ENCODE results near the gene CNOT6L.

DNA sequence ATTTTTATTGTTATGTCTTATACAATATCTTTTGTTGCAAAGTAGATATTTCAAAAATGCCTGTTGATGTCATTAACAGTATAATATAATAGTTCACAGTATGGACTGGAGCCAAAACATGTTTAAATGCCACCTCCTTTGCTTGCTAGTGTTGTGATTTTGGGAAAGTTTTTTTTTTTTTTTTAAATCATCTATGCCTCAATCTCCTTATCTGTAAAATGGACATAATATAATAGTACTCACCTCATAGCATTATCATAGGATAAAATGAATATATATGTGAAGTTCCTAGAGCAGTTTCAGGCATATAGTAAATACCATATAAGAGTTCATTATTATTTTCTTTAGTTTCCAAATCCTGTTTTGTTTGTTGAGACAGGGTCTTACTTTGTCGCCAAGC lies 25.2 kb upstream of the CNOT6L start:
- TF ChIP-seq, protein P1, sequence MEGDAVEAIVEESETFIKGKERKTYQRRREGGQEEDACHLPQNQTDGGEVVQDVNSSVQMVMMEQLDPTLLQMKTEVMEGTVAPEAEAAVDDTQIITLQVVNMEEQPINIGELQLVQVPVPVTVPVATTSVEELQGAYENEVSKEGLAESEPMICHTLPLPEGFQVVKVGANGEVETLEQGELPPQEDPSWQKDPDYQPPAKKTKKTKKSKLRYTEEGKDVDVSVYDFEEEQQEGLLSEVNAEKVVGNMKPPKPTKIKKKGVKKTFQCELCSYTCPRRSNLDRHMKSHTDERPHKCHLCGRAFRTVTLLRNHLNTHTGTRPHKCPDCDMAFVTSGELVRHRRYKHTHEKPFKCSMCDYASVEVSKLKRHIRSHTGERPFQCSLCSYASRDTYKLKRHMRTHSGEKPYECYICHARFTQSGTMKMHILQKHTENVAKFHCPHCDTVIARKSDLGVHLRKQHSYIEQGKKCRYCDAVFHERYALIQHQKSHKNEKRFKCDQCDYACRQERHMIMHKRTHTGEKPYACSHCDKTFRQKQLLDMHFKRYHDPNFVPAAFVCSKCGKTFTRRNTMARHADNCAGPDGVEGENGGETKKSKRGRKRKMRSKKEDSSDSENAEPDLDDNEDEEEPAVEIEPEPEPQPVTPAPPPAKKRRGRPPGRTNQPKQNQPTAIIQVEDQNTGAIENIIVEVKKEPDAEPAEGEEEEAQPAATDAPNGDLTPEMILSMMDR (conservative IDR thresholded peaks at IDR 0.05; ENCODE audit: low read depth, low read length), result no peak
- no peak for TF ChIP-seq POLR2A (IDR thresholded peaks at IDR 0.05; ENCODE audit: low read depth, low read length)
